ENCODE data around the gene SLC16A4. TPM values are rescaled to one million over a fixed set of nuclear protein-coding genes. Genes with fewer than 3 reads are reported as not detected.
A peak's percentile ranks its signal among the peaks of the same experiment; 100 is the strongest.

Gene SLC16A4
- total RNA-seq, 2 experiments from 2014 or later: not detected

DNA sequence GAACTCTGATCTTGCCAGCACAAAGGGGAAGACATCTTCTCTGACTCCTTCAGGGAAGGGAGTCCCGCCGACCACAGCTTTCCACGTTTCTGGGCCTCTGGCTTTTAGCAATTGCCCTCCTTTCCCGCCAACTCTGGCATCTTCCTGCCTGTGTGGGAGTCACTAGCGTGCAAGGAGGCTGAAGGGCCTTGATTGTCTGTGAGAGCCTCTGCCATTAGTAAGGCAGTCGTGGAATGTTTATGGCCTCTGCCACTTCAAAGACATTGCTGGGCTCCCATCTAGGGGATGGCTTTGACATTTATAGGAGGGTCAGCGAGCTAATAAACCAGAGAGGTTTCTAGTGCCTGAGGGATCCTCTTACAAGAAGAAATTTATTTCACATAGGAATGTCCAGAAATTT is 45.8 kb upstream of the SLC16A4 start:
- DNase-seq (no peak), ATAC-seq (ENCODE audit: poor library complexity) (no peak)
- no peaks in the 10 kb centered on the region for H3K36me3 Mint-ChIP-seq (ENCODE audit: low read depth)
- POLR2A ChIA-PET: no interaction called here
- Histone ChIP-seq H3K27ac (ENCODE audit: low read depth in 1 of 2, low read length in 2 of 2) (no peak overlapping the region), H3K9me3 (ENCODE audit: control insufficient read depth in 1 of 2, insufficient read depth in 1 of 2, low read length in 2 of 2) (no peaks in the 10 kb centered on the region), H3K4me1 (ENCODE audit: insufficient read depth, low read length) (no peaks in the 10 kb centered on the region), H3K36me3 (ENCODE audit: insufficient read depth, low read length) (no peaks in the 10 kb centered on the region), H3K4me3 (ENCODE audit: low read length) (no peak overlapping the region), H3K27me3 (ENCODE audit: control insufficient read depth in 1 of 2, insufficient read depth in 2 of 2, low read length in 2 of 2) (peaks cover 0 to 3% of the 10 kb centered on the region in 2 experiments)
- TF ChIP-seq, protein P1, sequence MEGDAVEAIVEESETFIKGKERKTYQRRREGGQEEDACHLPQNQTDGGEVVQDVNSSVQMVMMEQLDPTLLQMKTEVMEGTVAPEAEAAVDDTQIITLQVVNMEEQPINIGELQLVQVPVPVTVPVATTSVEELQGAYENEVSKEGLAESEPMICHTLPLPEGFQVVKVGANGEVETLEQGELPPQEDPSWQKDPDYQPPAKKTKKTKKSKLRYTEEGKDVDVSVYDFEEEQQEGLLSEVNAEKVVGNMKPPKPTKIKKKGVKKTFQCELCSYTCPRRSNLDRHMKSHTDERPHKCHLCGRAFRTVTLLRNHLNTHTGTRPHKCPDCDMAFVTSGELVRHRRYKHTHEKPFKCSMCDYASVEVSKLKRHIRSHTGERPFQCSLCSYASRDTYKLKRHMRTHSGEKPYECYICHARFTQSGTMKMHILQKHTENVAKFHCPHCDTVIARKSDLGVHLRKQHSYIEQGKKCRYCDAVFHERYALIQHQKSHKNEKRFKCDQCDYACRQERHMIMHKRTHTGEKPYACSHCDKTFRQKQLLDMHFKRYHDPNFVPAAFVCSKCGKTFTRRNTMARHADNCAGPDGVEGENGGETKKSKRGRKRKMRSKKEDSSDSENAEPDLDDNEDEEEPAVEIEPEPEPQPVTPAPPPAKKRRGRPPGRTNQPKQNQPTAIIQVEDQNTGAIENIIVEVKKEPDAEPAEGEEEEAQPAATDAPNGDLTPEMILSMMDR (IDR thresholded peaks at IDR 0.05): no peak
- intact Hi-C loops (cut with DNase I, micrococcal nuclease): no loop called here
- CTCF ChIA-PET: no interaction called here
- peaks cover 21% of the 10 kb centered on the region for H3K27me3 Mint-ChIP-seq
- H3K9me3 Mint-ChIP-seq: no peaks in the 10 kb centered on the region
- no peaks in the 10 kb centered on the region for H3K4me1 Mint-ChIP-seq (ENCODE audit: low read depth)
- no peak overlapping the region for H3K4me3 Mint-ChIP-seq
- no peak overlapping the region for H3K27ac Mint-ChIP-seq

GRCh38 chr1:110434946-110435345 is 44.1 kb upstream of the SLC16A4 start:
- TF ChIP-seq, protein P1 (IDR thresholded peaks at IDR 0.05): no peak
- Histone ChIP-seq H3K27ac (ENCODE audit: low read depth in 1 of 2, low read length in 2 of 2) (no peak overlapping the region), H3K4me1 (ENCODE audit: insufficient read depth, low read length) (no peaks in the 10 kb centered on the region), H3K4me3 (ENCODE audit: low read length) (no peak overlapping the region), H3K27me3 (ENCODE audit: control insufficient read depth in 1 of 2, insufficient read depth in 2 of 2, low read length in 2 of 2) (no peaks in the 10 kb centered on the region), H3K36me3 (ENCODE audit: insufficient read depth, low read length) (no peaks in the 10 kb centered on the region), H3K9me3 (ENCODE audit: control insufficient read depth in 1 of 2, insufficient read depth in 1 of 2, low read length in 2 of 2) (no peaks in the 10 kb centered on the region)
- ChIA-PET POLR2A (interaction anchor here (0.6 kb wide), 1 partner anchor 850 kb away, joined by 3 read pairs; no protein-coding TSS in a partner anchor), CTCF (no interaction called here)
- H3K27me3 Mint-ChIP-seq: peaks cover 38% of the 10 kb centered on the region
- no peak for ATAC-seq (ENCODE audit: poor library complexity)
- DNase-seq: no peak
- intact Hi-C loops (cut with DNase I, micrococcal nuclease): no loop called here
- H3K9me3 Mint-ChIP-seq: no peaks in the 10 kb centered on the region
- H3K4me1 Mint-ChIP-seq (ENCODE audit: low read depth): no peaks in the 10 kb centered on the region
- H3K27ac Mint-ChIP-seq: no peak overlapping the region
- no peak overlapping the region for H3K4me3 Mint-ChIP-seq
- H3K36me3 Mint-ChIP-seq (ENCODE audit: low read depth): no peaks in the 10 kb centered on the region

- Histone ChIP-seq H3K27ac (ENCODE audit: low read depth in 1 of 2, low read length in 2 of 2) (no peak overlapping the region), H3K9me3 (ENCODE audit: control insufficient read depth in 1 of 2, insufficient read depth in 1 of 2, low read length in 2 of 2) (no peaks in the 10 kb centered on the region), H3K27me3 (ENCODE audit: control insufficient read depth in 1 of 2, insufficient read depth in 2 of 2, low read length in 2 of 2) (no peaks in the 10 kb centered on the region), H3K36me3 (ENCODE audit: insufficient read depth, low read length) (no peaks in the 10 kb centered on the region), H3K4me3 (ENCODE audit: low read length) (no peak overlapping the region), H3K4me1 (ENCODE audit: insufficient read depth, low read length) (no peaks in the 10 kb centered on the region)
- ATAC-seq (ENCODE audit: poor library complexity) (no peak), DNase-seq (peak in 2 of 14 experiments; percentile 37 to 53)
- Mint-ChIP-seq H3K27me3 (peaks cover 39% of the 10 kb centered on the region), H3K4me1 (ENCODE audit: low read depth) (no peaks in the 10 kb centered on the region), H3K27ac (no peak overlapping the region), H3K4me3 (no peak overlapping the region), H3K9me3 (no peaks in the 10 kb centered on the region), H3K36me3 (ENCODE audit: low read depth) (no peaks in the 10 kb centered on the region)
- TF ChIP-seq, protein P1 (IDR thresholded peaks at IDR 0.05): no peak
- intact Hi-C loops (cut with DNase I, micrococcal nuclease): no loop called here
- ChIA-PET CTCF (interaction anchor here (1.2 kb wide), 1 partner anchor 26 kb away, joined by 3 read pairs; no protein-coding TSS in a partner anchor), POLR2A (no interaction called here)
These were observed 43.0 kb upstream of the SLC16A4 start for GRCh38 chr1:110433803-110434202.
